MM.1S (cell line): ENCODE data around the gene CCDC88C.

Experiments used
- CTCF ChIP-seq: fragments of 300-600 bp; sonication (generic); IDR thresholded peaks from 2 replicates; pipeline ENCODE4 v1.5.1; 2016; ENCODE audit warnings: antibody characterized with exemption, low read length, mixed read lengths
- EZH2 ChIP-seq: fragments of 300-600 bp; sonication (generic); optimal IDR thresholded peaks from 2 replicates; pipeline ENCODE3; 2017; ENCODE audit warnings: low read depth, mild to moderate bottlenecking, antibody characterized with exemption, low read length, mixed read lengths
- EZH2phosphoT487 ChIP-seq: fragments of 300-600 bp; sonication (generic); IDR thresholded peaks from 2 replicates; pipeline ENCODE4 v1.6.1; 2018; ENCODE audit warnings: antibody characterized with exemption, low read length

- no peak for TF ChIP-seq EZH2phosphoT487
- no peak for TF ChIP-seq EZH2
- TF ChIP-seq CTCF = no peak
Observed at GRCh38 chr14:91320266-91320665, 97.4 kb downstream of the CCDC88C start.
